GM12878 (cell line): Measurements from ENCODE around the gene FAM228B. TPM values are rescaled to one million over a fixed set of nuclear protein-coding genes. Genes with fewer than 3 reads are reported as not detected.

Experiments used
- ATAC-seq: fragments of 200-7000 bp; cut with Tn5 transposase; 3 replicates; pipeline ENCODE4 v1.9.1; 2020; ENCODE audit warnings: mild to moderate bottlenecking, moderate library complexity
- BruUV-seq: library from RNA; stranded (reverse); fragments of 400-500 nt; replicated peaks from 2 replicates; lab custom pipeline; 2021; lab: Mats Ljungman, UMichigan
- CTCF ChIA-PET: fragments of 300-600 bp; sonication (Branson Sonifier 250); formaldehyde crosslinking; extraction: SDS; loops from one replicate; lab custom pipeline; 2021; ENCODE audit warnings: inconsistent platforms; lab: Yijun Ruan, JAX
- POLR2A ChIA-PET: fragments of 350-600 bp; formaldehyde crosslinking; extraction: SDS; loops from one replicate; lab custom pipeline; 2021; ENCODE audit warnings: inconsistent platforms; lab: Charles Lee
- RAD21 ChIA-PET: fragments of 300-600 bp; sonication (Branson Sonifier 250); formaldehyde crosslinking; loops from one replicate; lab custom pipeline; 2023; ENCODE audit warnings: antibody characterized with exemption; ENCODE audit not compliant: unreplicated experiment; lab: Charles Lee
- SMC1A ChIA-PET: fragments of 300-600 bp; sonication (Branson Sonifier 250); formaldehyde crosslinking; loops from one replicate; lab custom pipeline; 2023; ENCODE audit not compliant: unreplicated experiment, uncharacterized antibody; lab: Charles Lee
- DNase-seq: peaks from one replicate; pipeline ENCODE4 v3.0.0-alpha.2; 2011; ENCODE audit warnings: low read depth, low spot score
- FAIRE-seq: peaks from 3 replicates; lab custom pipeline; 2011; peaks lifted over from hg19 to GRCh38; lab: Jason Lieb, UNC
- H2AFZ ChIP-seq: 2 replicates; pipeline ENCODE4 v1.6.0; 2011; ENCODE audit warnings: low read depth, low read length, control low read depth; ENCODE audit not compliant: control insufficient read depth
- H3K27ac ChIP-seq: 2 replicates; pipeline ENCODE4 v1.5.1; 2011; ENCODE audit warnings: control low read depth; ENCODE audit not compliant: control insufficient read depth, insufficient read depth
- H3K27me3 ChIP-seq, 2 experiments: replicated peaks in 1 of 2; 2 replicates each; pipeline versions ENCODE4 v1.6.0 to v1.6.1; 2011; ENCODE audit warnings: low read length in 1 of 2; ENCODE audit not compliant: control insufficient read depth in 2 of 2, insufficient read depth in 2 of 2
- H3K36me3 ChIP-seq, 2 experiments: 2 replicates each; pipeline ENCODE4 v1.5.1; 2011; ENCODE audit warnings: low read length in 1 of 2; ENCODE audit not compliant: control insufficient read depth in 2 of 2, insufficient read depth in 2 of 2
- H3K4me1 ChIP-seq: 2 replicates; pipeline ENCODE4 v1.6.1; 2011; ENCODE audit warnings: mild to moderate bottlenecking, low read length, moderate library complexity, mixed read lengths; ENCODE audit not compliant: control insufficient read depth, insufficient read depth
- H3K4me2 ChIP-seq: 2 replicates; pipeline ENCODE4 v1.6.0; 2011; ENCODE audit warnings: control low read depth; ENCODE audit not compliant: control insufficient read depth, insufficient read depth
- H3K4me3 ChIP-seq: fragments of 200-600 bp; sonication (generic); 2 replicates; pipeline ENCODE4 v1.5.1; 2016
- H3K79me2 ChIP-seq: 2 replicates; pipeline ENCODE4 v1.6.0; 2011; ENCODE audit warnings: low read length; ENCODE audit not compliant: control insufficient read depth, insufficient read depth
- H3K9ac ChIP-seq: 2 replicates; pipeline ENCODE4 v1.8.0; 2011; ENCODE audit warnings: low read length, control low read depth, mixed read lengths; ENCODE audit not compliant: control insufficient read depth, insufficient read depth
- H3K9me3 ChIP-seq: replicated peaks from 3 replicates; pipeline ENCODE4 v1.5.1; 2011; ENCODE audit warnings: mild to moderate bottlenecking, low read length; ENCODE audit not compliant: control insufficient read depth, insufficient read depth
- H4K20me1 ChIP-seq: 2 replicates; pipeline ENCODE4 v1.6.0; 2011; ENCODE audit not compliant: control insufficient read depth, insufficient read depth
- FOXM1 ChIP-seq: IDR thresholded peaks from 2 replicates; pipeline ENCODE4 v1.6.1; 2012; ENCODE audit warnings: low read depth, mild to moderate bottlenecking, inconsistent platforms, low read length, moderate library complexity
- PAX8 ChIP-seq: fragments of 450-650 bp; IDR thresholded peaks from 2 replicates; pipeline ENCODE4 v1.6.1; 2017; ENCODE audit warnings: mild to moderate bottlenecking, moderate library complexity
- WGBS: methylation state at CpG from one replicate; pipeline ENCODE4 v1.1.6; 2016; ENCODE audit warnings: low lambda C conversion rate; ENCODE audit not compliant: insufficient replicate concordance, insufficient coverage; ENCODE audit errors: missing lambda C conversion rate; 5-methylcytosine and 5-hydroxymethylcytosine counted together
- in situ Hi-C: fragments of 300-500 bp; cut with MboI; formaldehyde crosslinking; loops from 9 replicates; pipeline ENCODE4 v1.14.3; 2018; ENCODE audit warnings: mixed read lengths
- intact Hi-C: fragments of 100-400 bp; cut with micrococcal nuclease; formaldehyde crosslinking; loops from one replicate; pipeline ENCODE4 v1.14.2; 2022; ENCODE audit not compliant: unreplicated experiment
- polyA plus RNA-seq, 11 experiments: library from polyadenylated mRNA; depleted of rRNA in 4 of 11; unstranded in 6 of 11; stranded (reverse) in 5 of 11; fragments of >200 nt; fragmentation: Nextera tagmentation in 4 of 11; fragmentation: Illumina TruSeq in 1 of 11; extraction: Ambion mirVana in 4 of 11; extraction: Trizol in 1 of 11; gene quantifications; 1 replicate in 1 of 11; 2 replicates in 10 of 11; pipeline versions ENCODE4 v1.2.1 to v1.2.3, GENCODE V29; 2011 to 2016; ENCODE audit warnings: inconsistent platforms in 2 of 11, missing spikeins in 2 of 11, low read depth in 1 of 11
- total RNA-seq, 4 experiments: library from RNA; depleted of rRNA in 3 of 4; stranded (reverse); fragments of >200 nt in 3 of 4; fragmentation: Illumina TruSeq in 1 of 4; extraction: Trizol in 1 of 4; gene quantifications; 2 replicates each; pipeline versions ENCODE4 v1.2.1 to v1.2.3, GENCODE V29; 2013 to 2021
- TF ChIP-seq, protein P1 (sequence below): fragments of 450-650 bp; IDR thresholded peaks from 2 replicates; pipeline ENCODE4 v1.6.1; 2017; ENCODE audit warnings: mild to moderate bottlenecking, moderate library complexity
- TF ChIP-seq, protein P2 (sequence below): IDR thresholded peaks from 2 replicates; pipeline ENCODE4 v1.6.1; 2012; ENCODE audit warnings: low read depth, low read length, improper control_type of control experiment

FAM228B gene
- total and polyA plus RNA-seq, 10 of the 15 experiments (the other 5 are each of a cell fraction or from before 2014, with no cell fraction given), result 3.9 to 11.0 (median 7.5) TPM

DNA sequence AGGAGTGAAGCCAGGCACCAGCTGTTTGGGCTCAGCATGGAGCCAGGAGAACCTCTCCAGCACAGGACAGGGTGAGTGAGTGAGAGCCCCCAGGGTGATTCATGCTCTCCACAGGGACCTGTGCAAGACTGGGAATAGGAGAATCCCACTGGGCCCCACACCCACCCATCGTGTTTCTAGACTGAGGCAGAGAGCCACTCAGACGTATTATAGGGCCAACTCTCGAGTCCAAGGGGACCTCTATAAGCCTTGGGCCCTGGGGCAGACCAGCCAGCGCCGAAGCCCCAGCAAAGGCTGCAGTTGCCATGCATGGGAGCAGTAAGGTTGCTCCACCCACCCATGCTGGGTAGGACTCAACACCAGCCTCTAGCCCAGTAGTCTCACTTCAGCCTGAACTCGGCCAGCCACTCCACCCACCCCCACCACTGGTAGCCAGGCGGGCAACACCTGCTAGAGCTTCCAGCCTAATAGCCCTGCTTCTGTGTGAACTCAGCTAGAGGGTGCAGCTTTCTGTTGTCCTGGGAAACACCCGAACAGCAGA is 19.1 kb upstream of the FAM228B start:
- in situ Hi-C loops (no loop called here), intact Hi-C loops (no loop called here)
- ChIA-PET SMC1A (interaction anchor here (1.2 kb wide), 1 partner anchor 10 kb away, joined by 4 read pairs; no protein-coding TSS in a partner anchor), POLR2A (no interaction called here), CTCF (interaction anchor here (0.7 kb wide), 1 partner anchor 279 kb away, joined by 4 read pairs; no protein-coding TSS in a partner anchor), RAD21 (interaction anchor here (0.6 kb wide), 1 partner anchor 105 kb away, joined by 3 read pairs; no protein-coding TSS in a partner anchor)
- ATAC-seq, result no peak
- DNase-seq, result no peak
- H3K4me3 ChIP-seq, result no peak overlapping the region
- no peaks in the 10 kb centered on the region; the same call in 1 of the 3 replicates for H3K9me3 ChIP-seq
- WGBS, result 76% methylated on average over 8 of the region's 8 CpGs
- H3K4me1 ChIP-seq, result peaks cover 9% of the 10 kb centered on the region
- H2AFZ ChIP-seq, result no peak overlapping the region
- BruUV-seq, result no TSS peak
- no peak overlapping the region for H3K27ac ChIP-seq
- no peak for FAIRE-seq
- no peak overlapping the region for H3K9ac ChIP-seq
- no peaks in the 10 kb centered on the region for H3K79me2 ChIP-seq
- TF ChIP-seq, protein P1, sequence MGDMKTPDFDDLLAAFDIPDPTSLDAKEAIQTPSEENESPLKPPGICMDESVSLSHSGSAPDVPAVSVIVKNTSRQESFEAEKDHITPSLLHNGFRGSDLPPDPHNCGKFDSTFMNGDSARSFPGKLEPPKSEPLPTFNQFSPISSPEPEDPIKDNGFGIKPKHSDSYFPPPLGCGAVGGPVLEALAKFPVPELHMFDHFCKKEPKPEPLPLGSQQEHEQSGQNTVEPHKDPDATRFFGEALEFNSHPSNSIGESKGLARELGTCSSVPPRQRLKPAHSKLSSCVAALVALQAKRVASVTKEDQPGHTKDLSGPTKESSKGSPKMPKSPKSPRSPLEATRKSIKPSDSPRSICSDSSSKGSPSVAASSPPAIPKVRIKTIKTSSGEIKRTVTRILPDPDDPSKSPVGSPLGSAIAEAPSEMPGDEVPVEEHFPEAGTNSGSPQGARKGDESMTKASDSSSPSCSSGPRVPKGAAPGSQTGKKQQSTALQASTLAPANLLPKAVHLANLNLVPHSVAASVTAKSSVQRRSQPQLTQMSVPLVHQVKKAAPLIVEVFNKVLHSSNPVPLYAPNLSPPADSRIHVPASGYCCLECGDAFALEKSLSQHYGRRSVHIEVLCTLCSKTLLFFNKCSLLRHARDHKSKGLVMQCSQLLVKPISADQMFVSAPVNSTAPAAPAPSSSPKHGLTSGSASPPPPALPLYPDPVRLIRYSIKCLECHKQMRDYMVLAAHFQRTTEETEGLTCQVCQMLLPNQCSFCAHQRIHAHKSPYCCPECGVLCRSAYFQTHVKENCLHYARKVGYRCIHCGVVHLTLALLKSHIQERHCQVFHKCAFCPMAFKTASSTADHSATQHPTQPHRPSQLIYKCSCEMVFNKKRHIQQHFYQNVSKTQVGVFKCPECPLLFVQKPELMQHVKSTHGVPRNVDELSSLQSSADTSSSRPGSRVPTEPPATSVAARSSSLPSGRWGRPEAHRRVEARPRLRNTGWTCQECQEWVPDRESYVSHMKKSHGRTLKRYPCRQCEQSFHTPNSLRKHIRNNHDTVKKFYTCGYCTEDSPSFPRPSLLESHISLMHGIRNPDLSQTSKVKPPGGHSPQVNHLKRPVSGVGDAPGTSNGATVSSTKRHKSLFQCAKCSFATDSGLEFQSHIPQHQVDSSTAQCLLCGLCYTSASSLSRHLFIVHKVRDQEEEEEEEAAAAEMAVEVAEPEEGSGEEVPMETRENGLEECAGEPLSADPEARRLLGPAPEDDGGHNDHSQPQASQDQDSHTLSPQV, result no peak
- TF ChIP-seq PAX8 (no peak), FOXM1 (no peak)
- TF ChIP-seq, protein P2, sequence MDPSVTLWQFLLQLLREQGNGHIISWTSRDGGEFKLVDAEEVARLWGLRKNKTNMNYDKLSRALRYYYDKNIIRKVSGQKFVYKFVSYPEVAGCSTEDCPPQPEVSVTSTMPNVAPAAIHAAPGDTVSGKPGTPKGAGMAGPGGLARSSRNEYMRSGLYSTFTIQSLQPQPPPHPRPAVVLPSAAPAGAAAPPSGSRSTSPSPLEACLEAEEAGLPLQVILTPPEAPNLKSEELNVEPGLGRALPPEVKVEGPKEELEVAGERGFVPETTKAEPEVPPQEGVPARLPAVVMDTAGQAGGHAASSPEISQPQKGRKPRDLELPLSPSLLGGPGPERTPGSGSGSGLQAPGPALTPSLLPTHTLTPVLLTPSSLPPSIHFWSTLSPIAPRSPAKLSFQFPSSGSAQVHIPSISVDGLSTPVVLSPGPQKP, result no peak
- no peaks in the 10 kb centered on the region for H3K27me3 ChIP-seq
- H3K4me2 ChIP-seq, result 0 out of 2 replicates have a peak overlapping the region, but pooled peaks have one; percentile 7
- no peaks in the 10 kb centered on the region for H4K20me1 ChIP-seq
- no peaks in the 10 kb centered on the region for H3K36me3 ChIP-seq
